Measurements from ENCODE around the gene SWAP70.

GRCh38 chr11:9687711-9688477 is 24.0 kb downstream of the SWAP70 start:
- TF ChIP-seq CTCF (IDR thresholded peaks at IDR 0.05) (no peak), POLR2A (IDR thresholded peaks at IDR 0.05) (no peak)
